HG02870 (cell line): ENCODE data around the gene CFAP74.

Source experiments
- ATAC-seq: cut with Tn5 transposase; IDR thresholded peaks from one replicate; pipeline ENCODE4 v1.9.1; 2021; ENCODE audit warnings: mild to moderate bottlenecking, moderate library complexity; ENCODE audit not compliant: unreplicated experiment

CFAP74 gene

GRCh38 chr1:1919304-1920056 lies 84.1 kb downstream of the CFAP74 start:
- peak; percentile 83 for ATAC-seq

GRCh38 chr1:1918901-1919303 lies 84.7 kb downstream of the CFAP74 start, which contains the start of gene TMEM52:
Gene TMEM52, minus strand, starts transcription at chr1:1919279. Its CDS starts 14 bp downstream, at chr1:1919265.
- no peak for ATAC-seq

- no peak for ATAC-seq
Measured at GRCh38 chr1:1917995-1918900, 85.3 kb downstream of the CFAP74 start.

DNA sequence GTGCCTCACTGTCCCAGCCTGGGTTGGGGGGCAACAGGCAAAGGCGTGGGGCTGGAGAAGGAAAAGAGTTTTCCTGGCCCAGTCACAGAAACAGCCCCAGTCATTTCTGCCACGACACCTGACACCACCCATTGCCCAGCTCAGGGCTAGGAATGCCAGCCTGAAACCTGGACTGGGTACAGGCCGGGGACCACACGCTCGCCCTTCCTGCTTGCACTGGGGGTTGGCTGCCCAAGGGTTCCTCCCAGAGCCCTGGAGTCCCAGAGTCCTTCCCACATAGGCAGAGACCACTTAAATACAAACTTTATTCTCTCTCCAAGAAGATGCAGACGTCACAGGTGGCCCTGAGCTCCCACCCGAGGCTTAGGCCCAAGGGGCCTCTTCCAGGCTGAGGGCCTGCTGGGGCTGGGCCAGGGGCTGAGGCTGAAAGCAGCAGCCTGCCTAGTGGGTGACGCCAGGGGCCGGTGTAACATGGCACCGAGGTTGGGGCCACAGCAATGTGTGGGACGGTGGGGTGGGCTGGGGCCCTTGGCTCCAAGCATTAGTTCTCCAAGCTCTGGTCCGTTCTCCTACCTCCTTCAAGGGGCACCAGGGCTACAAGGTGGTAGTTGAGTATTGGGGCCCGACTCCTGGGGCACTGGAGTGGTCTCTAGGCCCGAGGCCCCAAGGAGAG lies 86.1 kb downstream of the CFAP74 start:
- ATAC-seq = no peak

GRCh38 chr1:1916851-1917251 lies 86.7 kb downstream of the CFAP74 start:
- no peak for ATAC-seq

DNA sequence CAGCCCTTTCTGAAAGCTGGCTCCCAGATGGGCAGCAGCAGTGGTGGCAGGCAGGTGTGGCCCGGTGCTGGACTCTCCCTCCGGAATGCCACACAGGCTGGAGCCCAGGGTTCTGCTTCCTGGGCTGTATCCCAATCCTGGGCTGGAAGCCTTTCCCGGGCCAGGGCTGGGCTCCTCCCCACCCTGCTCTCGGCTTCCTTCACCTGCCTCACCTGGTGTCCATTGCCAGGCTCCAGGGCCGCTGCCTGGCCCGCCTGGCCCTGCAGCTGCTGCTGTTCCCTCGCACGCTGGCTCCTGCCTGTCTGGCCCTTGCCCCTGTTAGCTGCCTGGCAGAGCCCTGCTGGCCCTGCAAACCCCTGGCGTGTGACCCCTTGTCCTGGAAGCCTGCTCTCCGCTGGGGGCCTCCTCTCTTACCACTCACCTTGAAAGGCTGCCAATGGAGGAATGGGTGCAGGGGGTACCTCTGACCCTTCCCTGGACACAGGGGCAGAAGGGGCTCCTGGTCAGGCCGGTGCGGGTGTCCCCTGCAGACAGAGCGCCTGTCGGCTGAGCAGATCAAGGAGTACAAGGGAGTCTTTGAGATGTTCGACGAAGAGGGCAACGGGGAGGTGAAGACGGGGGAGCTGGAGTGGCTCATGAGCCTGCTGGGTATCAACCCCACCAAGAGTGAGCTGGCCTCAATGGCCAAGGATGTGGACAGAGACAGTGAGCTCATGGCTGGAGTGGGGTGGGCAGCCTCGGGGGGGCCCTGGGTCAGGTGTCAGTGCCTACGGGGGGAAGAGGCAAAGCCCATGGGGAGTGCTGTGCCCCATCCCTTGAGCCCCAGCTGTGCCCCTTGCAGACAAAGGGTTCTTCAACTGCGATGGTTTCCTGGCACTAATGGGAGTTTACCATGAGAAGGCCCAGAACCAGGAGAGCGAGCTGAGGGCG lies 87.4 kb downstream of the CFAP74 start:
- no peak for ATAC-seq

DNA sequence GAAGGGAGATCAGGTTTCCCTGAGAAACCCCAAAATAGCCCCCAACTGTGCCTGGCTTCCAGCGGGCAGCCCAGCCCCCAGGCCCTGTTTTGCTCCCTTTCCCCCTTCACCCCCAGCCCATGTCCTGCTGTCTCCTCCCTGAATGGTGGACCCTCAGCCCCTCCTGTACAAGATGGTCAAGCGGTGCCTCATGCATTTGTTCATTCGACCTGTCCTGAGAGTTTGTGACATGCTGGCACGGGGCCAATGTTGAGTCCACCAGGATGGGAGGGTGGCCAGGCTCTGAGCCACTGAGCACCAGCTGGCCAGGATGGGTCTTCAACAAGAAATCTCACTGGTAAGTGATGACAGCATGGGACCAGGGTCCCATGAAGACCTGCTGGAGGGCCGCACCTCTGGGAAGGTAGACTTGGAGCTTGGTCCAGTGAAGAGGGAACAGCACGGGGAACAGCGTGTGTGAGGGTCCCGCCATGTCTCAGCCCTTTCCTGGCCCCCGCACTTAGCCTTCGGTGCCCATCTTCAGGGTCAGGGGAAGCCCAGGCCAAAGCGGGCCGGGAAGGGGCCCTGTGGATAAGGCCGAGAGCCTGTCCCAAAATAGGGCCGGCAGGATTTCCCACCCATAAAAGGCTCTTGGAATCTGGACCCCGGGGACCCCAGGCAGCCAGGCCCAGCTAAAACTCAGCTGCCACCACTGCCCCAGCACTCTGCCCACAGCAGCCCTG lies 88.5 kb downstream of the CFAP74 start, which contains the start of gene CALML6:
Gene CALML6 (plus strand): TSS at position 290 of the 722 bp plus-strand sequence. CDS start 21 bp downstream, at position 311.
- ATAC-seq = no peak

- ATAC-seq = no peak
Measured at GRCh38 chr1:1914101-1914970, 89.2 kb downstream of the CFAP74 start.

DNA sequence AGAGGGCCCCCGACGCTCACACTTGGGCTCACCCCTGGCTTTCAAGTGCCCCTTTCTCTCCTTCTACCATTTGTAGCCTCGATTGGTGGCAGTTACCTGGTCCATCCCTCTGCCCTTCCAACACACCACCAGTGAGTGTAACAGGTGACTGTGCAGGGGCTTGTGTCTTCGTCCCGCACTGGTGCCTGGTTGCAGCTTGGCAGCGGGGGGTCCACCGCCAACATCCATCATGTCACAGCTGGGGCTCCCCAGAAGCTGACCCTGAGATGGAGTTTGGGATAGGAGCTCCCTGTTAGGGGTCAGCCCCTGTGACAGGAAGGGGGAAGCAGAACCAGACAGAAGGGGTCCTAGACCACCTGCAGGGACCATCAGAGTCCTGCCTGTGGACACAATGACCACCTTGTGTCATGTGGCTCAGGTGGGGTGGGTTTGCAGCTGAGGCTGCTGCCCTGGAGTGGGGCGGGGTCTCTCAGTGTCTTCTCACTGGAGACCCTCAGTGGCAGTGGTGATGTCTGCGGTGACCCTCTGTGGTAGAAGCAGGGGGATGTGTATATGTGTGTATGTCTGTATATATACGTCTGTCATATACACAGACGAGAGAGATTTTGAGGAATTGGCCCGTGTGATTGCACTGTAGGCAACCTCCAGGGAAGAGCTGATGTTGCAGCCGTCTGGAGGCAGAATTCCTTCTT lies 92.1 kb downstream of the CFAP74 start:
- ATAC-seq = no peak

DNA sequence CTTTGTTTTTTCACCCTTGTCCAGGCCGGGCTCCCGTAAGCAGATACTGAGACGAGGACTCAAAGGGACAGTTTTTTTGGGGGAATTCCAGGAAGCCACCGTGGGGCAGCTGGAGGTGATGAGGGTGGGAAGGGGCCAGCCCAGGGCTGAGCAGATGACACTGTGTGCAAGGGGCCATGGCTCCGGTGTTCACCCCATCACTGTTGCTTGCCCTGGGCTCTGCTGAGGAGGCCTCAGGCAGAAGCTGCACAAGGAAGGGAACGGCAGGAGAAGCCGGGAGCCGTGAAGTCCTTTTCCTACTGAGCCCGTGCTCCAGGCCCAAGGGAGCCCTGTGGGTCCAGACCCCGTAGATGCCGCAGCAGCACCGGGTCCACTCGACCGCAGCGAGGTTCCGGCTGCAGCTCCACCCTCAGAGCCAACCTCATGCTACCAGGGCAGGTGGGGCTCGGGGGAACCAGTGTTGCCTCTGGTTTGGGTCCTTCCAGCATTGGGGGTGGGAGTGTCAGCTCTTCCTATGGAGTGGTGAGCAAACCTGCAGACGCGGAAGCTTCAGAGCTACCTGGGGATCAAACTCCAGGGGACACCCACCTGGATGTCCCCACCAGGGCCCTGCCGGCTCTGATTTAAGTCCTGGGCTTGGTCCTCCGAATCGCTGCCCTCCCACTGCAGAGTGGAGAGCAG lies 92.8 kb downstream of the CFAP74 start:
- no peak for ATAC-seq

DNA sequence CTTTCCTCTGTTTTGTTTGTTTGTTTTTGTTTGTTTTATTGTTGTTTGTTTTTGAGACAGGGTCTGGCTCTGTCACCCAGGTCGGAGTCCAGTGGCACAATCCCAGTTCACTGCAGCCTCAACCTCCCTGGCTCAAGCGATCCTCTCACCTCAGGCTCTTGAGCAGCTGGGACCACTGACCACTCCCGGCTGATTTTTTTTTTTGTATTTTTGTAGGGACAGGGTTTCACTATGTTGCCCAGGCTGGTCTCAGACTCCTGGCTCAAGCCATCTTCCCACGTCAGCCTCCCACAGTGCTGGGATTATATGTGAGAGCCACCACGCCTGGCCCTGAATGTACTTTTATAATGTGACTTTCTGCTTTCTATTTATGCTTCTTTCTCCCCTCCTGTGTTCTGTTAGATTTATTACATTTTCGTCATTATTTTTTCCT lies 93.5 kb downstream of the CFAP74 start:
- ATAC-seq = no peak

GRCh38 chr1:1908506-1908791 lies 95.1 kb downstream of the CFAP74 start:
- ATAC-seq = no peak

DNA sequence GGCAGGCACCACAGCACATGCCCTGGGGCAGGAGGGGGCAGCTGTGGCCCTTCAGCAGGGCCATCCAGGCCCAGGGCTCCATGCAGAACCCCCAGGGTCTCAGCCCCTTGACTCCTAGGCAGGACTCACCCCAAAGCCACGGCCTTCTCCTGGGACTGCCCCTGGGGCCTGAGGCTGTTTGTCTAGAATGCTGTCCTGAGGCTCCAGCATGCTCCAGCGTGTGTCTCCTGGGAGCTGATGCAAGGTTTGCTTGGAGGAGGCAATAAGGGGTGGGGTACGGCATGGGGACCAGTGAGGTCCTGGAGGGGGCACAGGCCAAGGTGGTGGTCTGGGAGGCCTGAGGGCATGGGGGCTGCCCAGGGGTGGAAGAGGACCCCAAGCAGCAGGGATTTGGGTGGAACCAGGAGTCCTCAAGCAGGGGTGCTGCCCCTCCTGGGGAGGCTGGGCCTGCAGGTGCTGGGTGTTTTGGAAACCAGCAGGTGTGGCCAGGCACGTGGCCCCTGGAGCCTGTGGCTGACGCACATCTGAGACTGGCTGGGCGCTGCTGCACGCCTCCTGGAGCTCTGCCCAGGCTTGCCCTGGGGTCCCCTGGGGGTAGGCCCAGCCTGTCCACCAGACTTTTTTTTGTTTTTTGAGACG lies 96.4 kb downstream of the CFAP74 start:
- no peak for ATAC-seq

- ATAC-seq = no peak
Measured at GRCh38 chr1:1906185-1907097, 97.1 kb downstream of the CFAP74 start.

DNA sequence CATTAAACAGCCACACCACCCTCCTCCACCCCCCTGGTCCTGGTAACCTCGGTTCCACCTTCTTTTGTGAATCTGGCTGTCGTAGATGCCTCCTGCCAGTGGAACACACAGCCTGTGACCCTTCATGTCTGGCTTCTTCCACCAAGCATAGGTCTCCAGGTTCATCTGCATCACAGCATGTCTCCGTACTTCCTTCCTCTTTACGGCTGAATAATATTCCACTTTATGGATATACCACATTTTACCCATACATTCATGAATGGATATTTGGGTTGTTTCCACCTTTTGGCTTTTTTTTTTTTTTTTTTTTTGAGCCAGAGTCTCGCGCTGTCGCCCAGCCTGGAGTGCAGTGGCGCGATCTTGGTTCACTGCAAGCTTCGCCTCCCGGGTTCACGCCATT lies 100.4 kb downstream of the CFAP74 start:
- no peak for ATAC-seq
